Psoas muscle (tissue), 8 donors: ENCODE measurements around the gene ELMOD1. TPM values are rescaled to one million over a fixed set of nuclear protein-coding genes. Genes with fewer than 3 reads are reported as not detected.
"Not testable (repeated sequence)": the region's sequence is repeated elsewhere in the genome, so short reads cannot be mapped to it uniquely, and the experiment has no call there.

Experiments
- ATAC-seq, 4 donors: fragments of 200-7000 bp; cut with Tn5 transposase; one replicate each; pipeline ENCODE4 v1.9.1; 2020; ENCODE audit warnings: moderate library complexity in 3 of 4, mild to moderate bottlenecking in 2 of 4
- DNase-seq, 2 donors: peaks; one replicate each; pipeline ENCODE4 v3.0.0-alpha.2; 2020
- H3K27ac ChIP-seq: fragments of 200-600 bp; one replicate; pipeline ENCODE4 v1.8.0; 2022
- H3K27me3 ChIP-seq, 3 donors: fragments of 200-600 bp in 1 of 3; one replicate each; pipeline versions ENCODE4 v1.6.1 to v1.8.0; 2013 to 2022; ENCODE audit warnings: low read length in 2 of 3, mild to moderate bottlenecking in 2 of 3, moderate library complexity in 1 of 3; ENCODE audit not compliant: insufficient read depth in 3 of 3
- H3K36me3 ChIP-seq, 2 donors: fragments of 200-600 bp in 1 of 2; one replicate each; pipeline versions ENCODE4 v1.6.1 to v1.8.0; 2013 to 2022; ENCODE audit warnings: low read depth in 1 of 2, mild to moderate bottlenecking in 1 of 2, moderate library complexity in 1 of 2; ENCODE audit not compliant: insufficient read depth in 1 of 2
- H3K4me1 ChIP-seq: fragments of 200-600 bp; one replicate; pipeline ENCODE4 v1.8.0; 2022
- H3K4me3 ChIP-seq: fragments of 200-600 bp; one replicate; pipeline ENCODE4 v1.8.0; 2022; ENCODE audit warnings: mild to moderate bottlenecking
- H3K9me3 ChIP-seq: fragments of 200-600 bp; one replicate; pipeline ENCODE4 v1.8.0; 2022
- WGBS, 3 donors: extraction: QIAGEN DNeasy Blood & Tissue Kit; methylation state at CpG; one replicate each; pipeline versions ENCODE4 v1.1.6 to v1.1.7; 2013; 5-methylcytosine and 5-hydroxymethylcytosine counted together
- intact Hi-C, 2 donors: fragments of 100-400 bp; cut with DNase I; formaldehyde crosslinking; loops; one replicate each; pipeline versions ENCODE4 v1.11.0 to v1.14.2; 2022
- polyA plus RNA-seq, 3 donors: library from polyadenylated mRNA; stranded (reverse); fragments of 200-250 nt; gene quantifications; one replicate each; pipeline ENCODE4 v1.2.3, GENCODE V29; 2013
- total RNA-seq, 4 donors: library from RNA; stranded (reverse); fragmentation: NEBNext Ultra II Directional in 2 of 4; extraction: Animal tissue kit (Norgen Biotek cat#: 25700) in 2 of 4; gene quantifications; one replicate each; pipeline versions ENCODE4 v1.2.1 to v1.2.4, GENCODE V29; 2021 to 2023
- TF ChIP-seq, protein P1 (sequence below): fragments of 200-600 bp; IDR thresholded peaks from one replicate; pipeline ENCODE4 v1.8.0; 2022; ENCODE audit warnings: antibody characterized with exemption
- donor health status: healthy with polysubstance abuse.
- donor health status: DM: no; HTN: no; CAD: no; lungs with moderate emphysema.
- donor health status: Bipolar disorder and iron deficiency.
- donor health status: healthy.
- donor health status: DM: yes; HTN: yes; CAD: no.
- donor health status: DM: no; HTN: no; CAD: no.
- donor health status: DM: no; HTN: no; CAD: no.
- donor health status: DM: yes; HTN: yes; CAD: no.

Gene ELMOD1
- total and polyA plus RNA-seq, 7 donors = 0.17 to 4.7 (median 1.4) TPM

DNA sequence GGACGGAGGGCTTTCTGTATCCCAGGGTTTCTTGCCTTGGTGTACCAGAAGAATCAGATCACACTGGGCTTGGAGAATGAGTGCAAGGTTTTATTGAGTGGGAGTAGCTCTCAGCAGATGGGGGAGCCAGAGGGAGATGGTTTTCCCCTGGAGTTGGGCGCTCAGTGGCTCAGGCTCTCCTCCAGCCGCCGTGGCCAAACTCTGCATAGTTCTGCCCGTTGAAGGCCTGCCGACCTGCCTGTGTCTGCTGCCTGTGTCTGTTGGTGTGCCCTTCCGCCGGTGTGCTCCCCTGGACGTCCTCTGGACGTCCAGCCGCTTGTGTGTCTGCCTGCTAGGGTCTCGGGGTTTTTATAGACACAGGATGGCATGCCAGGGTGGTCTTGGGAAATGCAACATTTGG, 20.9 kb upstream of the ELMOD1 start:
- Histone ChIP-seq H3K4me3 (no peak overlapping the region), H3K27ac (no peak overlapping the region), H3K9me3 (no peaks in the 10 kb centered on the region), H3K27me3 (no peaks in the 10 kb centered on the region), H3K4me1 (peaks cover 4% of the 10 kb centered on the region), H3K36me3 (no peaks in the 10 kb centered on the region)
- 86 to 90% (median 87%) methylated on average over 12 of the region's 12 CpGs for WGBS, 3 donors
- intact Hi-C loops = no loop called here
- no peak for DNase-seq
- TF ChIP-seq, protein P1, sequence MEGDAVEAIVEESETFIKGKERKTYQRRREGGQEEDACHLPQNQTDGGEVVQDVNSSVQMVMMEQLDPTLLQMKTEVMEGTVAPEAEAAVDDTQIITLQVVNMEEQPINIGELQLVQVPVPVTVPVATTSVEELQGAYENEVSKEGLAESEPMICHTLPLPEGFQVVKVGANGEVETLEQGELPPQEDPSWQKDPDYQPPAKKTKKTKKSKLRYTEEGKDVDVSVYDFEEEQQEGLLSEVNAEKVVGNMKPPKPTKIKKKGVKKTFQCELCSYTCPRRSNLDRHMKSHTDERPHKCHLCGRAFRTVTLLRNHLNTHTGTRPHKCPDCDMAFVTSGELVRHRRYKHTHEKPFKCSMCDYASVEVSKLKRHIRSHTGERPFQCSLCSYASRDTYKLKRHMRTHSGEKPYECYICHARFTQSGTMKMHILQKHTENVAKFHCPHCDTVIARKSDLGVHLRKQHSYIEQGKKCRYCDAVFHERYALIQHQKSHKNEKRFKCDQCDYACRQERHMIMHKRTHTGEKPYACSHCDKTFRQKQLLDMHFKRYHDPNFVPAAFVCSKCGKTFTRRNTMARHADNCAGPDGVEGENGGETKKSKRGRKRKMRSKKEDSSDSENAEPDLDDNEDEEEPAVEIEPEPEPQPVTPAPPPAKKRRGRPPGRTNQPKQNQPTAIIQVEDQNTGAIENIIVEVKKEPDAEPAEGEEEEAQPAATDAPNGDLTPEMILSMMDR = no peak
- no peak for ATAC-seq

DNA sequence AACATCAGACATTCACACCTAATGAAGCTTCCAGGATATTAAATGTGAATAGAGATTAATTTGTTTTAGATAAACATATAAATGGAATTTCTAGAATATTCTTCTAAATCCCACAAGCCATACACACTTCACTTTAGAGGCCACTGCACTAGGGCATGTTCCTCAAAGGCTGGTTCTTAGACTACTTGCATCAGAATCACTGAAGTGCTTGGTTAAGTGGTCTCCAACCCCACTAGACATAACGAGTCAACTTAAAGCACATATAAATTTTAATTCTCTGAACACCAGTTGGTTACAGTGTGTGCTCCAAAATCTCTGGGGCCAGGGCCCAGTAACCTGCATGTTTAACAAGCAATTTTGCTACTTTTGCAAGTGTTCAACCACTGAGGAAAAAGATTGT, 17.5 kb upstream of the ELMOD1 start:
- DNase-seq = no peak
- Histone ChIP-seq H3K27ac (no peak overlapping the region), H3K27me3 (no peaks in the 10 kb centered on the region), H3K4me3 (no peak overlapping the region), H3K36me3 (no peaks in the 10 kb centered on the region), H3K9me3 (no peaks in the 10 kb centered on the region), H3K4me1 (no peaks in the 10 kb centered on the region)
- intact Hi-C loops = no loop called here
- TF ChIP-seq, protein P1 = no peak
- ATAC-seq = no peak
- whole genome bisulfite sequencing, 3 donors = 53 to 73% (median 55%) methylated on average over 1 of the region's 1 CpG

DNA sequence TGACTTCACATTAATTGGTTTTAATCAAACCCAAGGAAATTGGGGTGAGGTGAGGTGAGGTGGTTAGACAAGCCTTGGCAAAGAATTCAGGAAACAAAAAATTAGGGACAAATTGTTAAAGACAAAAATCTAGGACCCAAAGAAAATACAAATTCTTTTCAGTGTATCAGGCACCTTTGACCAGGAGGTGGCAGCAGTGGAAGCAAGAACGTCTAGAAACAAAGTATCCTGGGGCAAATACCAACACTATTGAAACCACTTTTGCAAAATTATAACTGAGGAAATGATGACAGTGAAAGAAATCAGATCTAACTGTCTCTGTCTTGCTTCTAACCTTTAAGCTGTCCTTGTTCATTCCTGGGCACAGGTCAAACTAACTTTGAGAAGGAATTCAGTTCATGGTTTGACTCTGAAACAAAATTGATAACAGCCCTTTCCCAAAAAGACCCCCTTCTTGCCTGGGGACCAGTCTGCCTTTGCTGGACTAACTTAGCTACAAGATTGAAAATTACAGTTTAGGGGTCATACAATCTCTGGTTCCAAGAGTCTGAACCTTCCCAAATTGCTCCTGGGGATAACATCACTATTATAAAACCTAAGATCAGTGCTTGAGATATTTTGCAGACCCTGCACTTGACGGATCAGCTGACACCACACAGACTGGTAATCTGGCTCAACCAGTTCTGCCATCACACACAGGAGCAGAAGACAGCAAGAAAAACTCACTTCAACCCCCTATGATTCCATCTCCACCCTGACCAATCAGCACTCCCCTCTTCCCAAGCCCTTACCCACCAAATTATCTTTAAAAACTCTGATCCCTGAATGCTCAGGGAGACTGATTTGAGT, 14.2 kb upstream of the ELMOD1 start:
- WGBS, 3 donors = 36 to 38% (median 37%) methylated on average over 2 of the region's 2 CpGs
- peak; percentile 42 to 56 for DNase-seq
- ATAC-seq = peak in 2 of 4 donors; percentile 51 to 65
- not testable (repeated sequence) for H3K9me3 ChIP-seq, H3K4me3 ChIP-seq, H3K27ac ChIP-seq, H3K4me1 ChIP-seq, H3K27me3 ChIP-seq, H3K36me3 ChIP-seq
- intact Hi-C loops = loop anchor here (2.0 to 5.0 kb wide), 3 partner anchors 111 to 194 kb away; no protein-coding TSS in a partner anchor
- TF ChIP-seq, protein P1 = peak; percentile 77

DNA sequence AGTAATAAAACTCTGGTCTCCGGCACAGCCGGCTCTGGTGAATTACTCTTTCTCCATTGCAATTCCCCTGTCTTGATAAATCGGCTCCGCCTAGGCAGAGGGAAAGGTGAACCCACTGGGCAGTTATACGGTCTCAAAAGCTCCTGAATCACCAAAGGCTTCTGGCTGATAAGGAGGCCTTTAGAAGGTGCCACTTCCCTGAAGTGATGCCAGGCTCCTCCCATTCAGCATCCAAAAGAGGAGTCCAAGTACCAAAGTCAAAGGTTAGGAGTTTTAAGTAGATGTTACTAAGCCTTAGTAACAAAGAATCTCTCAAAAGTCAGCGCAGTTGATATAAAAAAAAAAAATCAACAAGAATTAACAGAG, 13.6 kb upstream of the ELMOD1 start:
- intact Hi-C loops = loop anchor here (2.0 to 5.0 kb wide), 3 partner anchors 110 to 193 kb away; no protein-coding TSS in a partner anchor
- WGBS, 3 donors = 74 to 84% (median 79%) methylated on average over 6 of the region's 6 CpGs

DNA sequence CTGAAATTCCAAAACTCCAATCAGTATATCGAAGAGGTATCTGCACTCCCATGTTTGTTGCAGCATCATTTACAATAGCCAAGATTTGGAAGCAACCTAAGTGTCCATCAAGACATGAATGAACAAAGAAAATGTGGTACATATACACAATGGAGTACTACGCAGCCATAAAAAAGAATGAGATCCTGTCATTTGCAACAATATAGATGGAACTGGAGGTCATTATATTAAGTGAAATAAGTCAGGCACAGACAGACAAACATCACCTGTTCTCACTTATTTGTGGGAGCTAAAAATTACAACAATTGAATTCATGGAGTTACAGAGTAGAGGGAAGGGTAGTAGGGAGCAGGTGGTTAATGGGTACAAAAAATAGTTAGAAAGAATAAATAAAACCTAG, 11.8 kb upstream of the ELMOD1 start:
- ATAC-seq, H3K9me3 ChIP-seq, H3K27me3 ChIP-seq, H3K4me3 ChIP-seq, DNase-seq, H3K27ac ChIP-seq, H3K4me1 ChIP-seq, H3K36me3 ChIP-seq: not testable (repeated sequence)
- 97 to 99% (median 98%) methylated on average over 2 of the region's 2 CpGs for WGBS, 3 donors
- intact Hi-C loops = loop anchor here in 1 of 2 donors (5.0 kb wide), 1 partner anchor 108 kb away; no protein-coding TSS in a partner anchor

More for the DNA sequence above, 13.6 kb upstream of the ELMOD1 start:
- H3K9me3 ChIP-seq = no peaks in the 10 kb centered on the region
- H3K4me1 ChIP-seq = no peaks in the 10 kb centered on the region
- H3K4me3 ChIP-seq = no peak overlapping the region
- ATAC-seq (no peak), DNase-seq (no peak)
- no peak overlapping the region for H3K27ac ChIP-seq
- H3K36me3 ChIP-seq = no peaks in the 10 kb centered on the region
- no peaks in the 10 kb centered on the region for H3K27me3 ChIP-seq
- TF ChIP-seq, protein P1 = no peak
